Muscle of leg (tissue), 11 donors: ENCODE results near the gene NUP85. TPM values are rescaled to one million over a fixed set of nuclear protein-coding genes. Genes with fewer than 3 reads are reported as not detected.

ENCODE experiments used
- DNase-seq: peaks from one replicate; pipeline ENCODE4 v3.0.0; 2013
- H3K27ac ChIP-seq: one replicate; pipeline ENCODE4 v1.5.1; 2013; ENCODE audit warnings: mild to moderate bottlenecking, low read length, control low read depth
- H3K27me3 ChIP-seq: one replicate; pipeline ENCODE4 v1.6.1; 2013; ENCODE audit warnings: low read length; ENCODE audit not compliant: control insufficient read depth, insufficient read depth
- H3K36me3 ChIP-seq: one replicate; pipeline ENCODE4 v1.6.1; 2013; ENCODE audit warnings: low read length; ENCODE audit not compliant: control insufficient read depth, insufficient read depth
- H3K4me1 ChIP-seq: one replicate; pipeline ENCODE4 v1.6.1; 2013; ENCODE audit warnings: low read length; ENCODE audit not compliant: control insufficient read depth, insufficient read depth
- H3K4me3 ChIP-seq: one replicate; pipeline ENCODE4 v1.5.1; 2013; ENCODE audit warnings: low read length, control low read depth
- H3K9me3 ChIP-seq: replicated peaks from 2 replicates; pipeline ENCODE4 v1.6.1; 2013; ENCODE audit warnings: low read depth, low read length; ENCODE audit not compliant: control insufficient read depth
- WGBS: methylation state at CpG from one replicate; pipeline ENCODE4 v1.1.5; 2013; ENCODE audit warnings: missing lambda C conversion rate; ENCODE audit not compliant: insufficient coverage; 5-methylcytosine and 5-hydroxymethylcytosine counted together
- polyA plus RNA-seq, 8 donors: library from polyadenylated mRNA; unstranded; fragments of 120-200 nt; gene quantifications; one replicate each; pipeline versions ENCODE4 v1.2.1 to v1.2.3, GENCODE V29; 2013; ENCODE audit warnings: inconsistent platforms in 1 of 8, low replicate concordance in 1 of 8; ENCODE audit not compliant: insufficient read length in 8 of 8, insufficient read depth in 1 of 8
- total RNA-seq: library from RNA; stranded (reverse); fragments of 120-200 nt; gene quantifications from one replicate; pipeline ENCODE4 v1.2.4, GENCODE V29; 2013

The NUP85 gene
- total and polyA plus RNA-seq, 9 donors: 33.5 to 51.2 (median 44.1) TPM

GRCh38 chr17:75239778-75240393 is 34.4 kb downstream of the NUP85 start:
- Histone ChIP-seq H3K9me3 (no peaks in the 10 kb centered on the region), H3K4me3 (no peak overlapping the region), H3K4me1 (peaks cover 5% of the 10 kb centered on the region), H3K27ac (no peak overlapping the region), H3K27me3 (no peaks in the 10 kb centered on the region), H3K36me3 (peaks cover 93% of the 10 kb centered on the region)
- no peak for DNase-seq
- 84% methylated on average over 22 of the region's 23 CpGs for WGBS

- peaks cover 94% of the 10 kb centered on the region for H3K36me3 ChIP-seq
- no peak overlapping the region for H3K27ac ChIP-seq
- no peak overlapping the region for H3K4me3 ChIP-seq
- no peaks in the 10 kb centered on the region for H3K27me3 ChIP-seq
- H3K9me3 ChIP-seq: no peaks in the 10 kb centered on the region
- WGBS: 43% methylated on average over 21 of the region's 23 CpGs
- DNase-seq: no peak
- peaks cover 5% of the 10 kb centered on the region for H3K4me1 ChIP-seq
Measured at GRCh38 chr17:75240394-75241142, 35.1 kb downstream of the NUP85 start.

GRCh38 chr17:75241143-75241430 is 35.6 kb downstream of the NUP85 start:
- Histone ChIP-seq H3K27ac (no peak overlapping the region), H3K4me3 (no peak overlapping the region), H3K9me3 (no peaks in the 10 kb centered on the region), H3K4me1 (peaks cover 5% of the 10 kb centered on the region), H3K27me3 (no peaks in the 10 kb centered on the region), H3K36me3 (peaks cover 95% of the 10 kb centered on the region)
- WGBS: 100% methylated on average over 1 of the region's 7 CpGs
- no peak for DNase-seq

DNA sequence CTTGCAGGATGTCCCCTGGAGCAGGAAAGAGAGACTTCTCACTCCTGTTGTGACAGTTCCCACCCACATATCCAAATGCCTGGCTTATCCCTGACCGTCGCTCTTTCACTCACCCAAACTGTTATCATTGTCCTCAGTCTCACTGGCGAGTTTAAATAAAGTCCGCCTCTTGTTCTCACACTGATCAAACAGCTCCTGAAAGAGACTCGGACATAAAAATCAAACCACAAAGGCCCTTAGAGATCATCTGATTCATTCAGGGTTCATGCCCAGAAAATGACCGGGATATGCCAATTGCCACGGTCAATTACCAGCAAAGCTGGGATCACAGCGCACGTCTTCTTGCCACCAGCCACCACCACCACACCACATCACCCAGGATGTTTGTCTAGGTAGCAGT is 36.0 kb downstream of the NUP85 start:
- H3K4me3 ChIP-seq: no peak overlapping the region
- no peak for DNase-seq
- 78% methylated on average over 4 of the region's 9 CpGs for WGBS
- H3K9me3 ChIP-seq: no peaks in the 10 kb centered on the region
- peaks cover 99% of the 10 kb centered on the region for H3K36me3 ChIP-seq
- H3K27ac ChIP-seq: no peak overlapping the region
- H3K4me1 ChIP-seq: peaks cover 5% of the 10 kb centered on the region
- no peaks in the 10 kb centered on the region for H3K27me3 ChIP-seq

GRCh38 chr17:75241996-75242460 is 36.5 kb downstream of the NUP85 start:
- Histone ChIP-seq H3K27ac (no peak overlapping the region), H3K4me1 (peaks cover 4% of the 10 kb centered on the region), H3K9me3 (no peaks in the 10 kb centered on the region), H3K27me3 (no peaks in the 10 kb centered on the region), H3K36me3 (peaks cover 95% of the 10 kb centered on the region), H3K4me3 (no peak overlapping the region)
- no peak for DNase-seq
- WGBS: 69% methylated on average over 15 of the region's 15 CpGs

GRCh38 chr17:75242461-75243042 is 37.1 kb downstream of the NUP85 start:
- 92% methylated on average over 11 of the region's 17 CpGs for WGBS
- no peaks in the 10 kb centered on the region for H3K27me3 ChIP-seq

DNA sequence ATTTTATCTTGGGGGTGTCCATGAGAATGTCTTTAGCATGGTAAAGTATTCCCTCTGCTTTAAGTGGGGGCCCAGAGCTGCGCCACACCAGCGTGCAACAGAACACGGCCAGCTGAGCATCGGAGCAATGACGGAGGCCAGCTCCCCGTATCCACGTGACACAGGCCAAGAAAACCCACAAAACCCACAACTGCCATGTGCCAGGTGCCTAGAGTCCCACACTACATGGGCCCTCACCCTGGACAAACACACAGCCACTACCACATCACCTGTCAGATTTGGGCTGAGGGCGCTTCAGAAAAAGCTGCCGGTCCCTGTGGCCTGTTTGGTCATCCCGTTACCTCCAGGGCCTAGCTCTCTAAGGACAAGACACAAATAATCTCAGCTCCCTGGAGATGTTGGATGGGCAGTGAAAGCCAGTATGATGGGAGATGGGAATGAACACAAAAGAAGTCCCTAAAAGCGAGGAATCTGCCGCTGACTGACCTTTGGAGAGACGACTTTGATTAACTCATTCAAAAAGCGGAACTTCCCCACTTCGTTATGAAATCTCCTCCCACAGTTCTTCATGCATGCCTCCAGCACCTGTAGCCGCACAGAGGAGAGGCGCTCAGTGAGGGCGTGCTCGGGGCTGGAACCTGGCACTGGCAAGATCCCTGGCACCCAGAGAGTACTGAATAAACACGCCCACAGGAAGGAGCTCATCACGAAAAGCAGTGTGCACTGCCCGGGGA is 38.8 kb downstream of the NUP85 start:
- H3K27me3 ChIP-seq: no peaks in the 10 kb centered on the region
- DNase-seq: no peak
- H3K4me3 ChIP-seq: no peak overlapping the region
- peaks cover 13% of the 10 kb centered on the region for H3K4me1 ChIP-seq
- peaks cover 79% of the 10 kb centered on the region for H3K36me3 ChIP-seq
- no peak overlapping the region for H3K27ac ChIP-seq
- no peaks in the 10 kb centered on the region for H3K9me3 ChIP-seq
- 86% methylated on average over 19 of the region's 22 CpGs for WGBS

More at GRCh38 chr17:75242461-75243042, 37.1 kb downstream of the NUP85 start:
- Histone ChIP-seq H3K9me3 (no peaks in the 10 kb centered on the region), H3K4me3 (no peak overlapping the region), H3K36me3 (peaks cover 91% of the 10 kb centered on the region), H3K27ac (no peak overlapping the region), H3K4me1 (peaks cover 3% of the 10 kb centered on the region)
- DNase-seq: no peak

- 87% methylated on average over 4 of the region's 6 CpGs for WGBS
- DNase-seq: no peak
- Histone ChIP-seq H3K4me1 (peaks cover 15% of the 10 kb centered on the region), H3K36me3 (peaks cover 72% of the 10 kb centered on the region), H3K27me3 (no peaks in the 10 kb centered on the region), H3K27ac (no peak overlapping the region), H3K4me3 (no peak overlapping the region), H3K9me3 (no peaks in the 10 kb centered on the region)
Measured at GRCh38 chr17:75245011-75245410, 39.5 kb downstream of the NUP85 start.

GRCh38 chr17:75246404-75246803 is 40.9 kb downstream of the NUP85 start:
- WGBS: 91% methylated on average over 10 of the region's 12 CpGs
- DNase-seq: no peak

DNA sequence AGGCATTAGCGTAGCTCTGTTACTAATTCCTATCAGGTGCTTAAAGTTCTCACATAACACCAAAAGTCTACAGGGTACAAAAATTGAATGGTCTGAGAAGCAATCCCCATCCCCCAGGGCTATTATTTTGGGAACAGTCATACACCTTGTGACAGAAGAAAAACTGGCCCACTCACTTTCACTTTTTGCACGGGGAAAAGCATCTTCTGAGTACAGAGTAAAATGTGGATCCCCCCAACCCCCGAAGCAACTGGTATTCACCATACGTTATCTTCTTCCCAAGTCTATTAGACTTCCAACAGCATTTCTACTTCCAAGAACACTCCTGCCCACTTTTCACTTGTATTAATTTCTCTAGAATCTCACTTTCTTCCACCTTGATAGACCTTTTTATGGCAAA is 44.1 kb downstream of the NUP85 start:
- Histone ChIP-seq H3K36me3 (peaks cover 27% of the 10 kb centered on the region), H3K9me3 (no peaks in the 10 kb centered on the region), H3K27me3 (no peaks in the 10 kb centered on the region), H3K4me3 (no peak overlapping the region), H3K4me1 (peaks cover 17% of the 10 kb centered on the region), H3K27ac (no peak overlapping the region)
- no peak for DNase-seq
- 51% methylated on average over 4 of the region's 4 CpGs for WGBS

More at GRCh38 chr17:75246404-75246803, 40.9 kb downstream of the NUP85 start:
- no peaks in the 10 kb centered on the region for H3K27me3 ChIP-seq
- H3K36me3 ChIP-seq: peaks cover 58% of the 10 kb centered on the region
- no peak overlapping the region for H3K4me3 ChIP-seq
- no peak overlapping the region for H3K27ac ChIP-seq
- peaks cover 17% of the 10 kb centered on the region for H3K4me1 ChIP-seq
- no peaks in the 10 kb centered on the region for H3K9me3 ChIP-seq
